HuH-7.5 (cell line): ENCODE results near the gene RXRB.
"Not testable (repeated sequence)": the region's sequence is repeated elsewhere in the genome, so short reads cannot be mapped to it uniquely, and the experiment has no call there.

Experiments used
- DNase-seq: peaks from one replicate; pipeline ENCODE4 v3.0.0; 2011; ENCODE audit warnings: low spot score

RXRB gene

GRCh38 chr6:33200219-33201146, at the start of gene RXRB, which contains the start of gene SLC39A7:
RXRB (minus strand) TSS chr6:33200665; CDS start chr6:33200476, 189 bp downstream.
SLC39A7 (plus strand) TSS chr6:33200867; CDS start chr6:33201246, 379 bp downstream.
- DNase-seq, result peak; percentile 93

- DNase-seq, result no peak
Measured at GRCh38 chr6:33249732-33250630, 49.5 kb upstream of the RXRB start.

GRCh38 chr6:33248932-33249731, 48.7 kb upstream of the RXRB start:
- DNase-seq, result peak; percentile 59

- DNase-seq, result no peak
Measured at GRCh38 chr6:33248643-33248931, 48.1 kb upstream of the RXRB start.

- peak; percentile 29 for DNase-seq
Measured at GRCh38 chr6:33247977-33248642, 47.6 kb upstream of the RXRB start.

GRCh38 chr6:33243476-33243875, 43.0 kb upstream of the RXRB start:
- DNase-seq, result no peak

- DNase-seq, result no peak
Measured at GRCh38 chr6:33241968-33242367, 41.5 kb upstream of the RXRB start.

GRCh38 chr6:33237741-33238140, 37.3 kb upstream of the RXRB start:
- DNase-seq, result no peak

- DNase-seq, result no peak
Measured at GRCh38 chr6:33236852-33237251, 36.4 kb upstream of the RXRB start.

- no peak for DNase-seq
Measured at GRCh38 chr6:33236328-33236727, 35.9 kb upstream of the RXRB start.

GRCh38 chr6:33235221-33235634, 34.8 kb upstream of the RXRB start:
- DNase-seq, result no peak

- DNase-seq, result not testable (repeated sequence)
Measured at GRCh38 chr6:33226503-33227120, 26.1 kb upstream of the RXRB start.

- no peak for DNase-seq
Measured at GRCh38 chr6:33217681-33218080, 17.2 kb upstream of the RXRB start.

GRCh38 chr6:33217246-33217645, 16.8 kb upstream of the RXRB start:
- no peak for DNase-seq

- DNase-seq, result no peak
Measured at GRCh38 chr6:33216117-33216649, 15.7 kb upstream of the RXRB start.

GRCh38 chr6:33215271-33216116, 15.0 kb upstream of the RXRB start:
- DNase-seq, result no peak

GRCh38 chr6:33213989-33214335, 13.5 kb upstream of the RXRB start:
- DNase-seq, result no peak

GRCh38 chr6:33213166-33213988, 12.9 kb upstream of the RXRB start:
- no peak for DNase-seq

- DNase-seq, result peak; percentile 1
Measured at GRCh38 chr6:33212857-33213165, 12.3 kb upstream of the RXRB start.
